Activated naive CD4-positive, alpha-beta T cell treated with anti-CD3 and anti-CD28 coated beads, Interleukin-2, amount 50 U/mL, for 16 hours (primary cell): ENCODE results near the gene LONRF3.

Experiments used
- DNase-seq: peaks from one replicate; pipeline ENCODE4 v3.0.0-alpha.2; 2020

LONRF3 gene

DNA sequence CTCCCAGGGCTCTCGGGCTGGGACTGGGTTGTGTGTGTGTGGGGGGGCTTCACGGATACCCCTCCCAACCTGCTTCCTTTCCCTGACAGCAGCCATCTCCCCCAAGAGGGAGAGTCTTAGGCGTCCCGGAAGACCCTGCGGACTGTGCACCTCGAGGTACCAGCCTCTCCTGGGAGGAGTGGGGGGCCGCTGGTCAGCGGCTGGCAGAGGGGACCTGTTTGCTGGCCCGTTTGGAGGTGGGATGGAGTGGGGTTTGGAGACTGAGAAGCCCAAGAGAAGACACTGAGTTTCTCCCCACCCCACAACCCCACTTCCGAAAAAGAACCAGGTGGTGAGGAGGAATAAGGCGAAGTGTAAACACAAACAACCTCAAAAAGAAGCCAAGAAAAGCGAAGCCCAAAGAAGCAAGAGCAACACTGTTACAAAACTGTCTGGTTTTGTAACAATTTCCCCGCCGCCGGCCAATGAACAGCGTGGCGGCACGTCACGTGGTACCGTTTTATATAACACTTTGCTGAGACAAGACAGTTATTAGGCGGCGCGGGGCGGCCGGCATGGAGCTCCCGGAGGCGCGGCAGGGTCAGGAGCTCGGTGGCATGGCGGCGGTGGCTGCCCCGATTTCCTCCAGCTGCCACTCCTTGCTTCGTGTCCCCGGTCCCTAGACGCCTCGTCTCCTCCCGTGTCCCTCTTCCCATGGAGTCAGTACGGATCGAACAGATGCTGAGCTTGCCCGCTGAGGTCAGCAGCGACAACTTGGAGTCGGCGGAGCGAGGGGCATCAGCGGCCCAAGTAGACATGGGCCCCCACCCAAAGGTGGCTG lies at the start of gene LONRF3:
TSS of gene LONRF3 (plus strand) at position 531 of the 820 bp plus-strand sequence. CDS start at position 694, 163 bp downstream.
- DNase-seq: peak; percentile 71

- DNase-seq: no peak
Measured at GRCh38 chrX:118928151-118928550, 46.3 kb upstream of the LONRF3 start.

DNA sequence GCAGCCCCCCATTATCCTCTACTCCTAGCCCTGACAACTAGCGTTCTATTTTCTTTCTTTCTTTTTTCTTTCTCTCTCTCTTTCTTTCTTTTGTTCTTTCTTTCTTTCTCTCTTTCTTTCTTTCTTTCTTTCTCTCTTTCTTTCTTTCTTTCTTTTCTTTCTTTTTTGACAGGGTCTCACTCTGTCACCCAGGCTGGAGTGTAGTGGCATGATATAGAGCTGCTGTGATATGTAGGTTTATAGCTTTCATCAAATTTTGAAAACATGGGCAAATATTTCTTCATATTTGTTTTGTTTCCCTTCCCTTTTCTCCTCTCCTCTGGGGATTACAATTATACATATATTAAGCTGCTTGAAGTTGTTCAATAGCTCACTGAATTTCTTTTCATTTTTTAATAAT lies 39.1 kb upstream of the LONRF3 start:
- no peak for DNase-seq

- DNase-seq: no peak
Measured at GRCh38 chrX:118941147-118941546, 33.3 kb upstream of the LONRF3 start.

- DNase-seq: no peak
Measured at GRCh38 chrX:118943102-118943501, 31.3 kb upstream of the LONRF3 start.

DNA sequence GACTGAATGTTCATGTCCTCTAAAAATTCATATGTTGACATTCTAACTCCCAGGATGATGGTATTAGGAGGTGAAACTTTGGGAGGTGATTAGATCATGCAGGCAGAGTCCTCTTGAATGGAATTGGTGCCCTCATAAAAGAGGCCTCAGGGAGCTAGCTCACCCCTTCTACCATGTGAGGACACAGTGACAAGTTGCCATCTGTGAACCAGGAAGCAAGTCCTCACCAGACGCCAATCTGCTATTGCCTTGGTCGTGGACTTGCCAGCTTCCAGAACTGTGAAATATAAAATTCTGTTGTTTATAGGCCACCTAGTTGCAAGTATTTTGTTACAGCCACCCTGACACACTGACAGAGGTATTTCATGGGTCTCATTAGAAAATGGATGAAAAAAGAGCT lies 28.5 kb upstream of the LONRF3 start:
- DNase-seq: no peak

DNA sequence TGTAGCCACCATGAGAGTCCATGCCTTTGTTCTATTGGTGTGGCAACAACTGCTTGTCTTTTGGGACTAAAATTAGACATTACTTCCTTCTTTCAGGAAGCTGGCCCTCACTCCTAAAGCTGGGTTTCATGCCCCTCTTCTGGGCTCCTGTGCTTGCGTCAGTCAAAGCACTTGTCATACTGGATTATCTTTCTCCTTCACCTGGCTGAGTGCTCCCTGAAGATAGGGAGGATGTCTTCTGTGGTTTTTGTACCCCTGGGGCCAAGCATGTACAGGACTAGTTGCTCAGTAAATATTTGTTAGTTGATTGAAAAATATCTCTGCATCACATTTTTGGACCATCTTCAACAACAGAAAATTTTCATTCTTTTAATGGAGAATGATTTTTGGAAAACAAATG lies 26.1 kb upstream of the LONRF3 start:
- DNase-seq: no peak

- DNase-seq: no peak
Measured at GRCh38 chrX:118961866-118962560, 12.4 kb upstream of the LONRF3 start.

DNA sequence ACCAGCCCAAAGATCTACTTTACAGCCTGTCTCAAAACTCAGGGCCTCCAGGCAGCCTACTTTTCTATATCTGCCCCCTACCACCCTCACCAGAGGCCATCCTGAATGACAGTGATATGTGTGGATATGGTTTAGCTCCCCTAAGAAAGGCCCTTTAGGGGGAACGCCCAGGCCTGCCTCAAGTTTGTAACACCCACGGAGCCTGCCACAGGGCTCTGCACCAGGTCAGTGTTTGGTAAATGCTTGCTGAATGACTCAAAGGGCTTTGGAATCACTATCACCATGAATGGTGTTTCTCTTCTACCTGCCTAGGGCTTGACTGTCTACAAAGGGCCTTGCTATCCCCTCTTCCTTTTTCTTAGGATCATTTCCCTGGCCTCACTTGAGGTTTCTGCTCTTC lies 11.3 kb upstream of the LONRF3 start:
- DNase-seq: no peak

DNA sequence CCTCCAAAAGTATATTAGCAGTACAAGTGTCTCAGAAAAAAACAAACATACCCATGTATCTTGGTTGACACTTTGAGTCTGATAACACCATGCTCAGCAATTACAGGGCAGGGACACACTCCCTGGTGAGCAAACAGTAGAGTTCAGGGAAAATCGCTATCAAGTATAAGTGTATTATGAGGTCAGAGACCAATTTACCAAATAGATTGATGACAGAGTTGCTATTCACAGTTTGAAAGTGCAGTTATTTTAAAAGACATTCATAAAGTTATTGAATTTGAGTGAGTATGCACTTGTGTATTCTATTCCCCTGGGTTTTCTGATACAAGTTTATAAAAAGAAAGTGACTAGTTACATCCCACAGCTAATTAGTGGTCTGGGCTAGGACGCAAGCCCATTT lies 10.2 kb upstream of the LONRF3 start:
- no peak for DNase-seq

DNA sequence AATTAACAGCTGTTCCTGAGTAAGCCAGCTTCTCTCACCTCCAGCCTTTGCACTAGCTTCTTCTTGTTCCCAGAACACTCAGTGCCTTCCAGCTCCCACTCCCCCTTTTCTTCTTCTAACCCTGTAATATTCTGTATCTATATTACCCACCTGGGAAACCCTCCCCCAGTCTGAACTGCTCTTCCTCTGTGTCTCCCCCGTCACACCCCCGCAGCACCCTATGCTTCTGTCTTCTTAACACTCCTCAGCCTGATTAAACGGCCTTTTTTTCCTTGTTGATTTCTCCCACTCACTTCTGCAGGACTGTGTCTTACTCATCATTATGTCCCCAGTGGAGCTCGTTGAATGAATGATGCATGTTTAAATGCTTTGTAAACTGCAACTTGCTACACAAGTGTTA lies 9.0 kb upstream of the LONRF3 start:
- no peak for DNase-seq

DNA sequence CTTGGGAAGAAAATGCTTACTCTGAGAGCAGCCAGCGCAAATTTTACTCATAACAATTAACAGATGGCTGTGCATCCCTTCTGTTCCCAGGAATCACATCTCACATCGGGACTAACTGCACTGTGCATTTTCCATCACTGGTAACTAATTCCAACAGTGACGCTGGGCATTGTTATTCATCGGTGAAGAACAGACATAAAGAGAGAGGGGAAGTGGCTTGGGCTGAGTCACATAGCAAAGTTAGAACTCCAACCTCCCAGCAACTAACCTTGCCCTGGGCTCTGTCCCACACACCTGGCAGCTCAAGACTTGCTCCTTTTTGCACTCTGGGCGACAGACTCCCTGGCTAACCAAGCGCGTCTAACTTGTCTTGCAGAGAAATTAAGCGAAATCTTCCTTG lies 6.4 kb upstream of the LONRF3 start:
- DNase-seq: no peak

GRCh38 chrX:118971552-118971951 lies 2.9 kb upstream of the LONRF3 start:
- no peak for DNase-seq

- no peak for DNase-seq
Measured at GRCh38 chrX:118973389-118974087, 880 bp upstream of the LONRF3 start.

DNA sequence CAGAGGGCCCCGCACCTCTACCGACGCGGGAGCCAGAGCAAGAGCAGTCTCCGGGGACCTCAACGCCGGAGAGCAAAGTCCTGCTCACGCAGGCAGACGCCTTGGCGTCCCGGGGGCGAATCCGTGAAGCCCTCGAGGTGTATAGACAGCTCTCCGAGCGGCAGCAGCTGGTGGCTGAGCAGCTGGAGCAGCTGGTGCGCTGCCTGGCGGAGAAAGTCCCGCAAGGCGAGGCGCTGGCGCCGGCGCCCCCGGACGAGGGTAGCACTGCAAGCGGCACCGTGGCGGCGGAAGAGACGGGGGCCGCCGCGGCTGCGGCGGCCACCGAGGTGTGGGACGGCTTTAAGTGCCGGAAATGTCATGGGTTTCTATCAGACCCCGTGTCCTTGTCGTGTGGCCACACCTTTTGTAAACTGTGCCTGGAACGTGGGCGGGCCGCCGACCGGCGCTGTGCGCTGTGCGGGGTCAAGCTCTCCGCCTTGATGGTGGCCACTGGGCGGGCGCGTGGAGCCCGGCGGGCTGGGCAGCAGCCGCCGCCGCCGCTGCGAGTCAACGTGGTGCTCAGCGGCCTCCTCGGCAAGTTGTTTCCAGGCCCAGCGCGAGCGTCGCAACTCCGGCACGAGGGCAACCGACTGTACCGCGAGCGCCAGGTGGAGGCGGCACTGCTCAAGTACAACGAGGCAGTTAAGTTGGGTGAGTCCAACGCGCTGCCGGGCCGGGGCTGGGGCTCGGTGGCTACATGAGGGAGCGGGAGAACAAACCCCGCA lies 672 bp downstream of the LONRF3 start:
- peak; percentile 60 for DNase-seq

DNA sequence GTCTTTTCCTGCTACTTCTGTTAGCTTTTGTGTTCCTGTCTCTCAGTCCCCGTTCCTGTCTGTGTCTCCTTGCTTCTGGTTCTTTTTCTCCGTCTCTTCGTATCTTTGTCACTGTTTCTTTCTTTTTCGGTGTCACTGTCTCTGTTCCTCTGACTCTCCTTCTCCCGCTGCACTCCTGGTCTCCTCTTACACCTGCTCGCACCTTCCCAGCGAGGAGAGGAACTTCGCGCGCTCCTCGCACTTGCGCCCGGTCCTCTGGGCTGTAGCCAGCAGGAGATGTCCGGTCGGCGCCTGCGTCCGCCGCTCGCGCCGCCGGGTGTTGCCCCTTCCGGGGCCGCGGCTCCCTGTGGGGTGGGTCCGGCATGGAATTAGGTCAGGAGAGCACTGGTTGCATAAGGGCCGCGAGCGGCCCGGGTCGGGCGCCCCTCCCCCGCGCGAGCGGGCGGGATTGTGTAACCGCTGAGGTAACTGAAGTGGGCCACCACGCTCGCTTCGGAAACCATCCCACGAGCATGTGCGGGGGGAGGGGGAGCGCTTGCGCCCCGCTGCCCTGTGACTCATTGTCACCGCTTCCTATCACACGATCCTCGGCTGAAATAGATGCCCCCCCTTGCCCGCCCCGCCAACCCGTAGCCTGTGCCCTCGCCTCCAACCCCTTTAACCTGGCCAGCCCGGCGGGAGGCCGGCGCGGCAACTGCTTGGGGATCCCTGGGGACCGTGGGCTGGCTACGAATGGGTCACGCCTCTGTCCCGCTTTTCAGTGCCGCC lies 1.6 kb downstream of the LONRF3 start:
- DNase-seq: peak; percentile 79

GRCh38 chrX:118976599-118977340 lies 2.4 kb downstream of the LONRF3 start:
- DNase-seq: peak; percentile 22

DNA sequence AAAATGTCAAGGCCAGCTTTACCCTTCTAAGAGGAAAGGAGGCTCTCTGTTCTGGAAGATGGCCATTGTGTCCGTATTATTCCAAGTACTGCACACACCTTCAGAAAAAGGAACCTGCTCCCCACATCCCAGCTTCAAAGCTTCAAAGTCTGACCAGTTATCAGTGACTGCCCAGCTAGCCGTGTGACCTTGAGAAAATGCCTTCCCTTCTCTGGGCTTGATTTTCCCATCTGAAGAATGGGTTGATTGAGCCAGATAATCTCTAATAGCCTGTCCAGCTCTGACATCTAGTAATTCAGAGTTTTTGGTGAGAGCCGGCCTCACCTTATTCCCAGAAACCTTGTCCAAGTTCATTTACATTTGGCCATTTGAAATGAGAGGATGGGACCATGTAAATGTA lies 3.0 kb downstream of the LONRF3 start:
- DNase-seq: no peak

GRCh38 chrX:118978451-118978850 lies 4.0 kb downstream of the LONRF3 start:
- no peak for DNase-seq

DNA sequence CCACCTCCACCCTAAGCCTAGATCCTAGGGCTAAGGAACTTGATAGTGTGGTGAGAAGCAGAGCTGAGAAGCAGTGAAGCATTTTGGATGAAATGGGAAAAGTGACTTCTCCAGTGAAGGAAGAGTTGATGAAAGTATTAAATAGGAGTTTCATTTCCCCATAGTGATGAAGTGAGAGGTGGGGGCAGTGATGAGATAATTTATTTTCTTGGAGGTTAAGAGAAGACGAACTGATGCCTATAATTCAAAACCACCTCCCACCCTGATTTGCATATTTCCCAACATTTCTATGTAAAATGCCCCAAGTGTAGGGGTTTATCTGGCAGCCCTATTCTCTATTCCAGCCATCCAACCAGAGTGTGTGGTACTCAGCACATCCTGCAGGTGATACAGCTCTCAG lies 6.3 kb downstream of the LONRF3 start:
- DNase-seq: no peak

- DNase-seq: no peak
Measured at GRCh38 chrX:118983513-118983912, 9.1 kb downstream of the LONRF3 start.

- DNase-seq: no peak
Measured at GRCh38 chrX:118988911-118989310, 14.5 kb downstream of the LONRF3 start.
